Endodermal cell (in vitro differentiated cells): Measurements from ENCODE around the gene STAT6. TPM values are rescaled to one million over a fixed set of nuclear protein-coding genes. Genes with fewer than 3 reads are reported as not detected.
A peak's percentile ranks its signal among the peaks of the same experiment; 100 is the strongest.

Experiments used
- DNase-seq: peaks from one replicate; pipeline ENCODE4 v3.0.0-alpha.2; 2017
- H3K27ac ChIP-seq: 2 replicates; pipeline ENCODE4 v1.5.1; 2013; ENCODE audit warnings: mild to moderate bottlenecking, low read depth, low read length, moderate library complexity
- H3K27me3 ChIP-seq: 2 replicates; pipeline ENCODE4 v1.6.1; 2013; ENCODE audit warnings: mild to moderate bottlenecking, low read length, moderate library complexity; ENCODE audit not compliant: insufficient read depth, control insufficient read depth, poor library complexity, severe bottlenecking
- H3K36me3 ChIP-seq: 2 replicates; pipeline ENCODE4 v1.7.0; 2013; ENCODE audit warnings: mild to moderate bottlenecking, low read length, moderate library complexity; ENCODE audit not compliant: control insufficient read depth, insufficient read depth
- H3K4me1 ChIP-seq: one replicate; pipeline ENCODE4 v1.7.0; 2013; ENCODE audit warnings: low read length; ENCODE audit not compliant: control insufficient read depth, insufficient read depth
- H3K4me3 ChIP-seq: 2 replicates; pipeline ENCODE4 v1.5.1; 2013; ENCODE audit warnings: mild to moderate bottlenecking, low read length, moderate library complexity
- H3K9ac ChIP-seq: 2 replicates; pipeline ENCODE4 v1.6.1; 2013; ENCODE audit warnings: mild to moderate bottlenecking, low read length, moderate library complexity; ENCODE audit not compliant: poor library complexity, severe bottlenecking; ENCODE audit errors: extremely low read depth
- H3K9me3 ChIP-seq: 2 replicates; pipeline ENCODE4 v1.6.1; 2013; ENCODE audit warnings: mild to moderate bottlenecking, low read length, moderate library complexity; ENCODE audit not compliant: control insufficient read depth
- H3K27ac Mint-ChIP-seq: 2 replicates; pipeline ENCODE4 v1.8.0; 2020; ENCODE audit warnings: mixed read lengths
- H3K27me3 Mint-ChIP-seq: 2 replicates; pipeline ENCODE4 v1.8.0; 2021; ENCODE audit warnings: mild to moderate bottlenecking, mixed read lengths; ENCODE audit not compliant: insufficient read depth
- H3K36me3 Mint-ChIP-seq: 2 replicates; pipeline ENCODE4 v1.8.0; 2020; ENCODE audit warnings: low read depth, mixed read lengths
- H3K4me1 Mint-ChIP-seq: 2 replicates; pipeline ENCODE4 v1.8.0; 2020; ENCODE audit warnings: mixed read lengths
- H3K4me3 Mint-ChIP-seq: 2 replicates; pipeline ENCODE4 v1.8.0; 2020; ENCODE audit warnings: mild to moderate bottlenecking, moderate library complexity, mixed read lengths
- H3K9me3 Mint-ChIP-seq: 2 replicates; pipeline ENCODE4 v1.8.0; 2020; ENCODE audit warnings: mild to moderate bottlenecking, mixed read lengths
- CTCF ChIP-seq: fragments of 200-600 bp; sonication (generic); conservative IDR thresholded peaks from 2 replicates; pipeline ENCODE4 v1.5.0; 2021; ENCODE audit warnings: antibody characterized with exemption, mild to moderate bottlenecking
- WGBS, 2 experiments: methylation state at CpG; one replicate each; pipeline versions ENCODE4 v1.1.5 to v1.1.7; 2013; ENCODE audit warnings: missing lambda C conversion rate in 2 of 2, mixed read lengths in 1 of 2; ENCODE audit not compliant: insufficient coverage in 1 of 2, insufficient read length in 1 of 2; 5-methylcytosine and 5-hydroxymethylcytosine counted together
- total RNA-seq, 2 donors: library from RNA; stranded (reverse); fragmentation: NEBNext Ultra II Directional in 1 of 2; extraction: Animal tissue kit (Norgen Biotek cat#: 25700) in 1 of 2; gene quantifications; 2 replicates in 1 of 2; 3 replicates in 1 of 2; pipeline ENCODE4 v1.2.1, GENCODE V29; 2021

Gene STAT6
- total RNA-seq, 2 donors from 2014 or later: 60.2 to 102 TPM

- peaks cover 15% of the 10 kb centered on the region for H3K27me3 Mint-ChIP-seq
- WGBS, 2 experiments: 0% methylated on average over 29 of the region's 35 CpGs; no CpG with 5 or more reads in 1 of the 2 experiments
- H3K27ac Mint-ChIP-seq: peak overlapping the region; percentile 74
Measured at GRCh38 chr12:57128519-57129247, 17.5 kb upstream of the STAT6 start.

GRCh38 chr12:57127726-57128518 is 16.8 kb upstream of the STAT6 start, which contains the start of gene LRP1:
Gene LRP1, plus strand, starts transcription at chr12:57128483. Its CDS starts 482 bp downstream, at chr12:57128965.
- Mint-ChIP-seq H3K27me3 (peaks cover 15% of the 10 kb centered on the region), H3K4me3 (peak within 1 kb of the TSS; percentile 79), H3K27ac (peak within 1 kb of the TSS; percentile 93), H3K36me3 (no peaks in the 10 kb centered on the region), H3K9me3 (no peaks in the 10 kb centered on the region), H3K4me1 (peaks cover 34% of the 10 kb centered on the region)
- Histone ChIP-seq H3K36me3 (no peaks in the 10 kb centered on the region), H3K27ac (peak within 1 kb of the TSS; percentile 48), H3K4me3 (peak within 1 kb of the TSS; percentile 93), H3K4me1 (peaks cover 2% of the 10 kb centered on the region), H3K9ac (peak within 1 kb of the TSS; percentile 75), H3K27me3 (no peaks in the 10 kb centered on the region), H3K9me3 (no peaks in the 10 kb centered on the region)
- WGBS, 2 experiments: 0 to 1% methylated on average over 25 to 51 of the region's 57 CpGs
- TF ChIP-seq CTCF: no peak
- peak; percentile 95 for DNase-seq

More at GRCh38 chr12:57128519-57129247, 17.5 kb upstream of the STAT6 start:
- Histone ChIP-seq H3K36me3 (no peaks in the 10 kb centered on the region), H3K4me1 (peaks cover 3% of the 10 kb centered on the region), H3K27me3 (no peaks in the 10 kb centered on the region), H3K9ac (peak overlapping the region; percentile 75), H3K4me3 (peak overlapping the region; percentile 93), H3K9me3 (no peaks in the 10 kb centered on the region), H3K27ac (peak overlapping the region; percentile 48)
- peak; percentile 83 for DNase-seq
- H3K4me3 Mint-ChIP-seq: peak overlapping the region; percentile 79
- H3K9me3 Mint-ChIP-seq: no peaks in the 10 kb centered on the region
- H3K36me3 Mint-ChIP-seq: no peaks in the 10 kb centered on the region
- no peak for TF ChIP-seq CTCF
- H3K4me1 Mint-ChIP-seq: peaks cover 41% of the 10 kb centered on the region

- Histone ChIP-seq H3K36me3 (no peaks in the 10 kb centered on the region), H3K27ac (no peak overlapping the region), H3K9me3 (no peaks in the 10 kb centered on the region), H3K9ac (peak overlapping the region; percentile 69), H3K27me3 (no peaks in the 10 kb centered on the region), H3K4me1 (no peaks in the 10 kb centered on the region), H3K4me3 (peak overlapping the region; percentile 93)
- Mint-ChIP-seq H3K27me3 (peaks cover 15% of the 10 kb centered on the region), H3K4me3 (peak overlapping the region; percentile 79), H3K36me3 (no peaks in the 10 kb centered on the region), H3K4me1 (peaks cover 27% of the 10 kb centered on the region), H3K9me3 (peaks cover under 1% of the 10 kb centered on the region), H3K27ac (peak overlapping the region; percentile 93)
- DNase-seq: peak; percentile 96
- WGBS, 2 experiments: 14 to 22% methylated on average over 17 to 26 of the region's 26 CpGs
- peak; percentile 61 for TF ChIP-seq CTCF
Measured at GRCh38 chr12:57127101-57127725, 16.1 kb upstream of the STAT6 start.
